Astrocyte (in vitro differentiated cells and primary cell): ENCODE data around the gene CADPS.

ENCODE experiments used
- CTCF ChIP-seq: IDR thresholded peaks from 2 replicates; pipeline ENCODE4 v1.5.1; 2011; ENCODE audit warnings: low read depth, mild to moderate bottlenecking, inconsistent platforms, low read length, moderate library complexity; ENCODE audit not compliant: insufficient read depth
- EZH2 ChIP-seq: IDR thresholded peaks from 2 replicates; pipeline ENCODE4 v1.6.1; 2012; ENCODE audit warnings: mild to moderate bottlenecking, low read length, inconsistent platforms; ENCODE audit not compliant: insufficient read depth

- no peak for TF ChIP-seq CTCF
- no peak for TF ChIP-seq EZH2
Measured at GRCh38 chr3:62809369-62809768, 65.8 kb downstream of the CADPS start.
